Stomach (tissue), 9 donors: ENCODE data around the gene OLA1. TPM values are rescaled to one million over a fixed set of nuclear protein-coding genes. Genes with fewer than 3 reads are reported as not detected.

Experiments used
- DNase-seq, 2 donors: peaks; one replicate each; pipeline versions ENCODE4 v3.0.0 to v3.0.0-alpha.2; 2013 to 2019
- H3K27ac ChIP-seq, 5 donors: fragments of 200-600 bp in 4 of 5; sonication (generic) in 4 of 5; one replicate each; pipeline ENCODE4 v1.5.1; 2013 to 2019; ENCODE audit warnings: mild to moderate bottlenecking in 1 of 5, moderate library complexity in 1 of 5
- H3K27me3 ChIP-seq, 3 donors: fragments of 200-600 bp; sonication (generic); one replicate each; pipeline ENCODE4 v1.5.1; 2017 to 2019; ENCODE audit warnings: mixed run types in 1 of 3
- H3K36me3 ChIP-seq, 4 donors: fragments of 200-600 bp; sonication (generic); 1 replicate in 3 of 4; 2 replicates in 1 of 4; pipeline ENCODE4 v1.5.1; 2016 to 2019
- H3K4me1 ChIP-seq, 4 donors: fragments of 200-600 bp; sonication (generic); one replicate each; pipeline ENCODE4 v1.5.1; 2016 to 2019
- H3K4me3 ChIP-seq, 4 donors: fragments of 200-600 bp; sonication (generic) in 3 of 4; one replicate each; pipeline ENCODE4 v1.5.1; 2016 to 2019; ENCODE audit warnings: mild to moderate bottlenecking in 1 of 4
- H3K9me3 ChIP-seq, 4 donors: fragments of 200-600 bp; sonication (generic); one replicate each; pipeline ENCODE4 v1.5.1; 2016 to 2019
- CTCF ChIP-seq, 7 experiments: fragments of 450-650 bp in 4 of 7; fragments of 200-600 bp in 3 of 7; sonication (generic) in 3 of 7; IDR thresholded peaks; one replicate each; pipeline ENCODE4 v1.5.1; 2016 to 2019; ENCODE audit warnings: antibody characterized with exemption in 7 of 7, control low read depth in 2 of 7, mild to moderate bottlenecking in 1 of 7
- EP300 ChIP-seq: sonication (generic); formaldehyde crosslinking; IDR thresholded peaks from one replicate; pipeline ENCODE4 v1.6.1; 2017; ENCODE audit warnings: antibody characterized with exemption
- POLR2A ChIP-seq, 4 donors: fragments of 450-650 bp; IDR thresholded peaks; one replicate each; pipeline ENCODE4 v1.6.1; 2016; ENCODE audit warnings: antibody characterized with exemption in 4 of 4, control low read depth in 2 of 4, mild to moderate bottlenecking in 1 of 4, moderate library complexity in 1 of 4
- POLR2AphosphoS5 ChIP-seq, 3 donors: sonication (generic); formaldehyde crosslinking; IDR thresholded peaks; one replicate each; pipeline ENCODE4 v1.6.1; 2016; ENCODE audit warnings: antibody characterized with exemption in 3 of 3
- WGBS, 5 donors: extraction: QIAGEN DNeasy Blood & Tissue Kit in 3 of 5; methylation state at CpG; one replicate each; pipeline versions ENCODE4 v1.1.5 to v1.1.7; 2013 to 2018; 5-methylcytosine and 5-hydroxymethylcytosine counted together
- intact Hi-C: fragments of 100-400 bp; cut with DNase I; formaldehyde crosslinking; loops from one replicate; pipeline ENCODE4 v1.15.1; 2023; ENCODE audit warnings: low total_unique reads
- polyA plus RNA-seq, 3 donors: library from polyadenylated mRNA; stranded (reverse); fragments of 200-250 nt; gene quantifications; one replicate each; pipeline ENCODE4 v1.2.3, GENCODE V29; 2013
- total RNA-seq, 5 donors: library from RNA; depleted of rRNA; stranded (reverse); fragments of >200 nt; gene quantifications; one replicate each; pipeline versions ENCODE4 v1.1.0 to v1.2.3, GENCODE V29; 2014 to 2016
- donor health status: healthy with polysubstance abuse.
- donor health status: Bipolar disorder and iron deficiency.
- donor health status: healthy.

The OLA1 gene
- total and polyA plus RNA-seq, 8 donors = 20.6 to 149 (median 75.3) TPM

- intact Hi-C loops = no loop called here
- Histone ChIP-seq H3K9me3 (no peaks in the 10 kb centered on the region), H3K4me3 (no peak overlapping the region), H3K27me3 (no peaks in the 10 kb centered on the region), H3K4me1 (peaks cover 12 to 36% (median 16%) of the 10 kb centered on the region in 4 donors), H3K36me3 (no peaks in the 10 kb centered on the region), H3K27ac (no peak overlapping the region)
- DNase-seq = no peak
- TF ChIP-seq POLR2AphosphoS5 (IDR thresholded peaks at IDR 0.05) (no peak), POLR2A (IDR thresholded peaks at IDR 0.05) (no peak), CTCF (IDR thresholded peaks at IDR 0.05) (no peak), EP300 (no peak)
- 57 to 77% (median 65%) methylated on average over 2 of the region's 2 CpGs for WGBS, 5 donors
These were observed 198.4 kb downstream of the OLA1 start for GRCh38 chr2:174049895-174050294.

GRCh38 chr2:174048243-174048642 lies 200.1 kb downstream of the OLA1 start:
- 84 to 89% (median 88%) methylated on average over 16 to 20 of the region's 20 CpGs for WGBS, 5 donors
- intact Hi-C loops = no loop called here

DNA sequence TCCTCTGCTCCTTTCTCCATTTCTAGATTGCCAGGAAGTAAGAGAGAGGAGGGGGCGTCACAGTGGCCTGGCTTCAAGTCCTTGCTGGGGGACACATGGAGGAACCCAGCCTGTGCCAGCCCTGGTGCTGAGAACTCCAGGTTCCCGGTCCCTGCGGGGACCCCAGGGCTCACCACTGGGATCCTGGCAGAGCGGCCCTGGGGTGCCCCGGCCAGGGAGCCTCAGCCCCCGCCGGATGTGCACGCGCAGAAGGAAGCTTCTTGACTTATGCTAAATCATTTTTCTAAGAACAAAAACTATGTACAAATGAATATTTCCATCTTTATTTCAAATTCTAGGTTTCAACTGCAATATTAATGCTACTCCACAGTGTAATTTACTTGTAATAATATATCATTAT lies 200.6 kb downstream of the OLA1 start:
- Histone ChIP-seq H3K36me3 (no peaks in the 10 kb centered on the region), H3K27me3 (no peaks in the 10 kb centered on the region), H3K27ac (no peak overlapping the region), H3K4me3 (no peak overlapping the region), H3K9me3 (no peaks in the 10 kb centered on the region), H3K4me1 (peaks cover 12 to 18% (median 15%) of the 10 kb centered on the region in 4 donors)
- WGBS, 5 donors = 85 to 96% (median 94%) methylated on average over 8 to 9 of the region's 9 CpGs
- no peak for TF ChIP-seq EP300
- no peak for TF ChIP-seq POLR2AphosphoS5 (IDR thresholded peaks at IDR 0.05)
- TF ChIP-seq CTCF (IDR thresholded peaks at IDR 0.05) = no peak
- TF ChIP-seq POLR2A (IDR thresholded peaks at IDR 0.05) = no peak
- intact Hi-C loops = no loop called here
- DNase-seq = no peak

More at GRCh38 chr2:174048243-174048642, 200.1 kb downstream of the OLA1 start:
- no peak overlapping the region for H3K27ac ChIP-seq
- H3K4me3 ChIP-seq = no peak overlapping the region
- H3K9me3 ChIP-seq = no peaks in the 10 kb centered on the region
- no peaks in the 10 kb centered on the region for H3K36me3 ChIP-seq
- H3K4me1 ChIP-seq = peaks cover 12 to 22% (median 16%) of the 10 kb centered on the region in 4 donors
- no peak for DNase-seq
- H3K27me3 ChIP-seq = no peaks in the 10 kb centered on the region
- TF ChIP-seq CTCF (IDR thresholded peaks at IDR 0.05) = no peak
- no peak for TF ChIP-seq POLR2A (IDR thresholded peaks at IDR 0.05)
- TF ChIP-seq POLR2AphosphoS5 (IDR thresholded peaks at IDR 0.05) = no peak
- TF ChIP-seq EP300 = no peak

DNA sequence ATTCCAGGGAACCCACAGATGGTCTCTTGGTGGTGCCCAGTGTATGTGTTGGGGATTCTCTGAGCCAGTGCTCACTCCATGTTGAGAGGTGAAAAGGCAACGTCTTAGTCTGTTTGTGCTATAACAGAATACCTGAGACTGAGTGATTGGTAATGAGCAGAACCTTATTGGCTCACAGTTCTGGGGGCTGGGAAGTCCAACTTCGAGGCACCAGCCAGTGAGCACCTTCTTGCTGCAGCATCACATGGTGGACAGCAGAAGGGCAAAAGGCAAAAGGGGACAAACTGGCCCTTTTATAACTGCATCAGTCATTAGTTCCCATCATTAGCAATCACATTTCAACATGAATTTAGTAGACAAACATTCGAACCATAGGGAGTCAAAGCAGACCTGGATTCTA lies 202.2 kb downstream of the OLA1 start:
- DNase-seq = no peak
- Histone ChIP-seq H3K9me3 (no peaks in the 10 kb centered on the region), H3K27ac (no peak overlapping the region), H3K4me3 (no peak overlapping the region), H3K27me3 (no peaks in the 10 kb centered on the region), H3K36me3 (no peaks in the 10 kb centered on the region), H3K4me1 (peaks cover 0 to 2% (median under 1%) of the 10 kb centered on the region in 4 donors)
- TF ChIP-seq POLR2AphosphoS5 (IDR thresholded peaks at IDR 0.05) (no peak), EP300 (no peak), POLR2A (IDR thresholded peaks at IDR 0.05) (no peak), CTCF (IDR thresholded peaks at IDR 0.05) (no peak)
- intact Hi-C loops = no loop called here
- 81 to 89% (median 88%) methylated on average over 3 of the region's 3 CpGs for WGBS, 5 donors
